ENCODE data around the gene GPSM3. TPM values are rescaled to one million over a fixed set of nuclear protein-coding genes. Genes with fewer than 3 reads are reported as not detected.

Gene GPSM3
- total and polyA plus RNA-seq, 2 donors (not counting 1 experiment from before 2014, with no cell fraction given): 194 to 299 TPM

GRCh38 chr6:32202186-32202585, 9.7 kb upstream of the GPSM3 start:
- Mint-ChIP-seq H3K27me3 (peaks cover 8% of the 10 kb centered on the region), H3K4me1 (peaks cover 4% of the 10 kb centered on the region), H3K9me3 (ENCODE audit: insufficient read depth) (no peaks in the 10 kb centered on the region), H3K27ac (no peak overlapping the region), H3K4me3 (no peak overlapping the region)
- Histone ChIP-seq H3K4me2 (replicated peaks; ENCODE audit: low read depth, low read length, poor library complexity, severe bottlenecking) (no peak overlapping the region), H3K79me2 (ENCODE audit: control insufficient read depth, insufficient read depth, low read length) (no peaks in the 10 kb centered on the region), H3K27me3 (replicated peaks in 1 of 4; ENCODE audit: control extremely low read depth in 1 of 4, control insufficient read depth in 3 of 4, insufficient read depth in 4 of 4, low read length in 3 of 4) (peaks cover 0 to 8% (median 2%) of the 10 kb centered on the region in 4 experiments), H3K27ac (ENCODE audit: low read length in 2 of 2) (no peak overlapping the region), H3K4me3 (ENCODE audit: control extremely low read depth in 1 of 5, extremely low read depth in 1 of 5, insufficient read depth in 1 of 5, low read depth in 2 of 5, low read length in 4 of 5) (no peak overlapping the region), H4K20me1 (ENCODE audit: control insufficient read depth, insufficient read depth, low read length, poor library complexity, severe bottlenecking) (no peaks in the 10 kb centered on the region), H3K4me1 (ENCODE audit: control insufficient read depth in 2 of 2, insufficient read depth in 2 of 2, low read length in 2 of 2) (peaks cover under 1 to 3% of the 10 kb centered on the region in 2 donors), H2AFZ (ENCODE audit: insufficient read depth, low read depth, low read length, poor library complexity, severe bottlenecking) (no peak overlapping the region), H3K9me3 (ENCODE audit: control extremely low read depth in 1 of 3, control insufficient read depth in 2 of 3, insufficient read depth in 1 of 3, low read length in 2 of 3) (no peaks in the 10 kb centered on the region), H3K9ac (ENCODE audit: low read length) (no peak overlapping the region), H3K36me3 (replicated peaks in 1 of 2; ENCODE audit: control extremely low read depth in 1 of 2, control insufficient read depth in 1 of 2, extremely low read depth in 1 of 2, insufficient read depth in 2 of 2, low read length in 1 of 2) (no peaks in the 10 kb centered on the region)
- ChIA-PET CTCF (no interaction called here), POLR2A (no interaction called here)
- intact Hi-C loops (cut with micrococcal nuclease): no loop called here
- 77% methylated on average over 7 of the region's 9 CpGs for WGBS (ENCODE audit: insufficient coverage)
- no peak for ATAC-seq (ENCODE audit: low read depth)
- DNase-seq: no peak
- TF ChIP-seq EZH2 (IDR thresholded peaks at IDR 0.05; ENCODE audit: borderline replicate concordance, insufficient read depth, low read depth, low read length, poor library complexity, severe bottlenecking) (no peak), CTCF (IDR thresholded peaks at IDR 0.05) (no peak)

GRCh38 chr6:32200711-32201475, 8.4 kb upstream of the GPSM3 start:
- no peaks in the 10 kb centered on the region for H4K20me1 ChIP-seq (ENCODE audit: control insufficient read depth, insufficient read depth, low read length, poor library complexity, severe bottlenecking)
- no peaks in the 10 kb centered on the region for H3K36me3 ChIP-seq (replicated peaks in 1 of 2; ENCODE audit: control extremely low read depth in 1 of 2, control insufficient read depth in 1 of 2, extremely low read depth in 1 of 2, insufficient read depth in 2 of 2, low read length in 1 of 2)
- ATAC-seq (ENCODE audit: low read depth) (no peak), DNase-seq (no peak)
- peaks cover 0 to 8% (median 2%) of the 10 kb centered on the region in 4 experiments for H3K27me3 ChIP-seq (replicated peaks in 1 of 4; ENCODE audit: control extremely low read depth in 1 of 4, control insufficient read depth in 3 of 4, insufficient read depth in 4 of 4, low read length in 3 of 4)
- WGBS (ENCODE audit: insufficient coverage): 95% methylated on average over 11 of the region's 13 CpGs
- no peak overlapping the region for H3K27ac Mint-ChIP-seq
- peaks cover 8% of the 10 kb centered on the region for H3K27me3 Mint-ChIP-seq
- H3K27ac ChIP-seq (ENCODE audit: low read length in 2 of 2): no peak overlapping the region
- no peak overlapping the region for H3K4me2 ChIP-seq (replicated peaks; ENCODE audit: low read depth, low read length, poor library complexity, severe bottlenecking)
- TF ChIP-seq CTCF (IDR thresholded peaks at IDR 0.05) (no peak), EZH2 (IDR thresholded peaks at IDR 0.05; ENCODE audit: borderline replicate concordance, insufficient read depth, low read depth, low read length, poor library complexity, severe bottlenecking) (no peak)
- H3K9me3 Mint-ChIP-seq (ENCODE audit: insufficient read depth): no peaks in the 10 kb centered on the region
- ChIA-PET POLR2A (no interaction called here), CTCF (no interaction called here)
- H3K9me3 ChIP-seq (ENCODE audit: control extremely low read depth in 1 of 3, control insufficient read depth in 2 of 3, insufficient read depth in 1 of 3, low read length in 2 of 3): no peaks in the 10 kb centered on the region
- H3K9ac ChIP-seq (ENCODE audit: low read length): no peak overlapping the region
- no peak overlapping the region for H3K4me3 ChIP-seq (ENCODE audit: control extremely low read depth in 1 of 5, extremely low read depth in 1 of 5, insufficient read depth in 1 of 5, low read depth in 2 of 5, low read length in 4 of 5)
- peaks cover 6 to 12% of the 10 kb centered on the region in 2 donors for H3K4me1 ChIP-seq (ENCODE audit: control insufficient read depth in 2 of 2, insufficient read depth in 2 of 2, low read length in 2 of 2)
- H3K4me1 Mint-ChIP-seq: peaks cover 13% of the 10 kb centered on the region
- intact Hi-C loops (cut with micrococcal nuclease): no loop called here
- no peaks in the 10 kb centered on the region for H3K79me2 ChIP-seq (ENCODE audit: control insufficient read depth, insufficient read depth, low read length)
- H3K4me3 Mint-ChIP-seq: no peak overlapping the region
- H2AFZ ChIP-seq (ENCODE audit: insufficient read depth, low read depth, low read length, poor library complexity, severe bottlenecking): no peak overlapping the region

All from B cell (primary cell).